ENCODE data around the gene BMPER. TPM values are rescaled to one million over a fixed set of nuclear protein-coding genes. Genes with fewer than 3 reads are reported as not detected.
A peak's percentile ranks its signal among the peaks of the same experiment; 100 is the strongest.

The BMPER gene
- total RNA-seq, 1 donor from 2014 or later = 0.26 TPM

DNA sequence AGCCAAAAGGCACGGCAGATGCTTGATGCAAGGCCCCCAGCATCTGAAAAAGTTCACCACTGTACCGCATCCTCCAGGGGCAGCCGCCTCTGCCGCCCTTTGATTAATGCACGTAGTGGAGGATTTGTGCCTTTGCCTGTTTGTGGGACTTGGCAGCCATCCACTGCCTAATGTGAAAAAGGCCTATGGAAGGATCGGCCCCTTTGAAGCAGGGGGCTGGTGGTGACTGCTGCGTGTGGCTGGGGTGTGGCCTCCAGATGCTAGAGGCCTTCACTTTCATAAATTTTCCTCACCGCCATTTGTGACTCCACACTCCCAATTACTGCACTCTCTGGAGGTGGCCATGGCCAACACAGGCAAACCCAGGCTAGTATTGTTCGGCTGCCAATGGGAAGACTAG is 226.0 kb downstream of the BMPER start:
- no peak for DNase-seq (ENCODE audit: low read depth)
- TF ChIP-seq, protein P1, sequence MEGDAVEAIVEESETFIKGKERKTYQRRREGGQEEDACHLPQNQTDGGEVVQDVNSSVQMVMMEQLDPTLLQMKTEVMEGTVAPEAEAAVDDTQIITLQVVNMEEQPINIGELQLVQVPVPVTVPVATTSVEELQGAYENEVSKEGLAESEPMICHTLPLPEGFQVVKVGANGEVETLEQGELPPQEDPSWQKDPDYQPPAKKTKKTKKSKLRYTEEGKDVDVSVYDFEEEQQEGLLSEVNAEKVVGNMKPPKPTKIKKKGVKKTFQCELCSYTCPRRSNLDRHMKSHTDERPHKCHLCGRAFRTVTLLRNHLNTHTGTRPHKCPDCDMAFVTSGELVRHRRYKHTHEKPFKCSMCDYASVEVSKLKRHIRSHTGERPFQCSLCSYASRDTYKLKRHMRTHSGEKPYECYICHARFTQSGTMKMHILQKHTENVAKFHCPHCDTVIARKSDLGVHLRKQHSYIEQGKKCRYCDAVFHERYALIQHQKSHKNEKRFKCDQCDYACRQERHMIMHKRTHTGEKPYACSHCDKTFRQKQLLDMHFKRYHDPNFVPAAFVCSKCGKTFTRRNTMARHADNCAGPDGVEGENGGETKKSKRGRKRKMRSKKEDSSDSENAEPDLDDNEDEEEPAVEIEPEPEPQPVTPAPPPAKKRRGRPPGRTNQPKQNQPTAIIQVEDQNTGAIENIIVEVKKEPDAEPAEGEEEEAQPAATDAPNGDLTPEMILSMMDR (IDR thresholded peaks at IDR 0.05; ENCODE audit: insufficient read depth, low read length, severe bottlenecking) = no peak
- FAIRE-seq = no peak
- Histone ChIP-seq H3K27me3 (ENCODE audit: control insufficient read depth, insufficient read depth, low read length) (no peaks in the 10 kb centered on the region), H3K4me3 (ENCODE audit: low read depth, low read length) (no peak overlapping the region), H3K36me3 (ENCODE audit: control insufficient read depth, insufficient read depth, low read length) (no peaks in the 10 kb centered on the region)

DNA sequence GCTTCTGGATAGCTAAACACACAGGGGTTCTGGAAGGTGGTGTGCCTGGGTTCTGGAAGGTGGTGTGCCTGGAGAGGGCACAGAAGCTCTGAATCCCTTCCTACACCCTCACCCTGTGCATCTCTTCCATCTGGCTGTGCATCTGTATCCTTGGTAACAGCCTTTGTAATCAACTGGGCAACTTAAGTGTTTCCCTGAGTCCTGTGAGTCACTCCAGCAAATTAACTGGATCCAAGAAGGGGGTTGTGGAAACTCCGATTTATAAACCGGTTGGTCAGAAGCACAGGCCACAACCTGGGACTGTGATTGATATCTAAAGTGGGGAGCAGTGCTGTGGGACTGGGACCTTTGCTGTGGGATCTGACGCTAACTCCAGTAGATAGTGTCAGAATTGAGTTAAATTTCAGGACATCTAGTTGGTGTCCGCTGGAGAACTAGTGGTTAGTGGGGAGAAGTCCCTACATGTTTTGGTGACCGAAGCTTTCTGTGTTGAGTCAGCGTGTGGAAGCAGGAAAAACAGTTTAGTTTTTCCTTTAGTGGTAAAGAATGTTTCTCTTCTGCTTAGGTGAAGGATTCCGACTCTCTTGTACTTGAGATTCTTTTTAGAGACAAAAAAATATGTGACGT is 228.1 kb downstream of the BMPER start:
- TF ChIP-seq, protein P1 (IDR thresholded peaks at IDR 0.05; ENCODE audit: insufficient read depth, low read length, severe bottlenecking) = no peak
- H3K27me3 ChIP-seq (ENCODE audit: control insufficient read depth, insufficient read depth, low read length) = no peaks in the 10 kb centered on the region
- no peaks in the 10 kb centered on the region for H3K36me3 ChIP-seq (ENCODE audit: control insufficient read depth, insufficient read depth, low read length)
- H3K4me3 ChIP-seq (ENCODE audit: low read depth, low read length) = no peak overlapping the region
- FAIRE-seq = no peak
- DNase-seq (ENCODE audit: low read depth) = peak; percentile 95

- peak; percentile 80 for DNase-seq (ENCODE audit: low read depth)
- Histone ChIP-seq H3K27me3 (ENCODE audit: control insufficient read depth, insufficient read depth, low read length) (no peaks in the 10 kb centered on the region), H3K36me3 (ENCODE audit: control insufficient read depth, insufficient read depth, low read length) (no peaks in the 10 kb centered on the region), H3K4me3 (ENCODE audit: low read depth, low read length) (no peak overlapping the region)
- TF ChIP-seq, protein P1 (IDR thresholded peaks at IDR 0.05; ENCODE audit: insufficient read depth, low read length, severe bottlenecking) = peak; percentile 85
- no peak for FAIRE-seq
These were observed 228.8 kb downstream of the BMPER start for GRCh38 chr7:34133983-34134782.

DNA sequence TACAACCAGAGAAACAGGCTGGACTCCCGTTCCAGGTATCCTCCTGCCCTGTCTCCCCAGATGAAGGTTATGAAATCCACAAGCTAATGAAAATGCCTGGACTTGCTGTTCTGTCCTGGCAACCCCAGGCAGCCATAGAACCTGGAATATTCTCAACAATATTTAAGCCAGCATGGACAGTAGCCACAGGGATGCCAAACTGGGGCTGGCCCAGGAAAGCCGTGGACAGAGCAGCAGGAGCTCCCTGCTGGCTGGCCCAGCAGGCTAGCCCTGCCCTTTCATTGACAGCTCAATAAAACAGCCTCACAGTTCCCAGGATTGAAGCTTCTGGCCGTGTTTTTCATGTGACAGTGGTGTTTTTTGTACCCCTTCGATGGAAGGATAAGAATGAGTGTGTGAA is 230.6 kb downstream of the BMPER start:
- FAIRE-seq (peak; percentile 58), DNase-seq (ENCODE audit: low read depth) (no peak)
- Histone ChIP-seq H3K36me3 (ENCODE audit: control insufficient read depth, insufficient read depth, low read length) (no peaks in the 10 kb centered on the region), H3K27me3 (ENCODE audit: control insufficient read depth, insufficient read depth, low read length) (no peaks in the 10 kb centered on the region), H3K4me3 (ENCODE audit: low read depth, low read length) (no peak overlapping the region)
- TF ChIP-seq, protein P1 (IDR thresholded peaks at IDR 0.05; ENCODE audit: insufficient read depth, low read length, severe bottlenecking) = no peak

GRCh38 chr7:34136698-34137097 is 231.4 kb downstream of the BMPER start:
- Histone ChIP-seq H3K4me3 (ENCODE audit: low read depth, low read length) (no peak overlapping the region), H3K27me3 (ENCODE audit: control insufficient read depth, insufficient read depth, low read length) (no peaks in the 10 kb centered on the region), H3K36me3 (ENCODE audit: control insufficient read depth, insufficient read depth, low read length) (no peaks in the 10 kb centered on the region)
- DNase-seq (ENCODE audit: low read depth) (no peak), FAIRE-seq (no peak)
- TF ChIP-seq, protein P1 (IDR thresholded peaks at IDR 0.05; ENCODE audit: insufficient read depth, low read length, severe bottlenecking) = no peak

Data from bronchial epithelial cell (primary cell).